Measurements from ENCODE around the gene TBX15.

Gene TBX15

DNA sequence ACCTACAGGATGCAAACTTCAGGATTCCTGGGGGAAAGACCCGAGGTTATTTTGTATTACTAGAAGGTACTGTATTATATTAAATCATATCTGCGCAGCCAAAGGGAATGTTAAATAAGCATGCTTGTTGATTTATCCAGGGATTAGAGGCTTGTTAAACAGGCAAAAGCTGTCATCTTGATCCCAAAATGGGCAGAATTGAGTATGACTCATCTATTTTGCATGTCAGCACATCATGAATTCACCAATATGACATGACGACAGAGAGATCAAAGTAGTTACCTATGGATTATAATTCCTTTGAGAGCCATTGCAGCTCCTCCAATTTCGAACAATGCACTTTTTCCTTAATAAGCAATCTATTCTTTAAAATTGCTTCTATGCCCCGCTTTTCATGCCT is 66.1 kb downstream of the TBX15 start:
- ATAC-seq: no peak
- no peak for TF ChIP-seq ZC3H10 (CRISPR knock-in tag; IDR thresholded peaks at IDR 0.05)
- no peak for TF ChIP-seq ESRRG (CRISPR knock-in tag; IDR thresholded peaks at IDR 0.05)
- no peak for TF ChIP-seq TOX (CRISPR knock-in tag; IDR thresholded peaks at IDR 0.05; ENCODE audit: borderline replicate concordance)
- no peak for TF ChIP-seq OSR1 (CRISPR knock-in tag; IDR thresholded peaks at IDR 0.05)
- TF ChIP-seq TCF4 (CRISPR knock-in tag; IDR thresholded peaks at IDR 0.05; ENCODE audit: borderline replicate concordance): no peak
- no peak for TF ChIP-seq ZNF565 (CRISPR knock-in tag; conservative IDR thresholded peaks at IDR 0.05; ENCODE audit: low read depth)
- TF ChIP-seq, protein P1, sequence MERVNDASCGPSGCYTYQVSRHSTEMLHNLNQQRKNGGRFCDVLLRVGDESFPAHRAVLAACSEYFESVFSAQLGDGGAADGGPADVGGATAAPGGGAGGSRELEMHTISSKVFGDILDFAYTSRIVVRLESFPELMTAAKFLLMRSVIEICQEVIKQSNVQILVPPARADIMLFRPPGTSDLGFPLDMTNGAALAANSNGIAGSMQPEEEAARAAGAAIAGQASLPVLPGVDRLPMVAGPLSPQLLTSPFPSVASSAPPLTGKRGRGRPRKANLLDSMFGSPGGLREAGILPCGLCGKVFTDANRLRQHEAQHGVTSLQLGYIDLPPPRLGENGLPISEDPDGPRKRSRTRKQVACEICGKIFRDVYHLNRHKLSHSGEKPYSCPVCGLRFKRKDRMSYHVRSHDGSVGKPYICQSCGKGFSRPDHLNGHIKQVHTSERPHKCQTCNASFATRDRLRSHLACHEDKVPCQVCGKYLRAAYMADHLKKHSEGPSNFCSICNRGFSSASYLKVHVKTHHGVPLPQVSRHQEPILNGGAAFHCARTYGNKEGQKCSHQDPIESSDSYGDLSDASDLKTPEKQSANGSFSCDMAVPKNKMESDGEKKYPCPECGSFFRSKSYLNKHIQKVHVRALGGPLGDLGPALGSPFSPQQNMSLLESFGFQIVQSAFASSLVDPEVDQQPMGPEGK (CRISPR knock-in tag; IDR thresholded peaks at IDR 0.05; ENCODE audit: borderline replicate concordance): no peak
- TF ChIP-seq ZNF8 (CRISPR knock-in tag; IDR thresholded peaks at IDR 0.05): no peak

DNA sequence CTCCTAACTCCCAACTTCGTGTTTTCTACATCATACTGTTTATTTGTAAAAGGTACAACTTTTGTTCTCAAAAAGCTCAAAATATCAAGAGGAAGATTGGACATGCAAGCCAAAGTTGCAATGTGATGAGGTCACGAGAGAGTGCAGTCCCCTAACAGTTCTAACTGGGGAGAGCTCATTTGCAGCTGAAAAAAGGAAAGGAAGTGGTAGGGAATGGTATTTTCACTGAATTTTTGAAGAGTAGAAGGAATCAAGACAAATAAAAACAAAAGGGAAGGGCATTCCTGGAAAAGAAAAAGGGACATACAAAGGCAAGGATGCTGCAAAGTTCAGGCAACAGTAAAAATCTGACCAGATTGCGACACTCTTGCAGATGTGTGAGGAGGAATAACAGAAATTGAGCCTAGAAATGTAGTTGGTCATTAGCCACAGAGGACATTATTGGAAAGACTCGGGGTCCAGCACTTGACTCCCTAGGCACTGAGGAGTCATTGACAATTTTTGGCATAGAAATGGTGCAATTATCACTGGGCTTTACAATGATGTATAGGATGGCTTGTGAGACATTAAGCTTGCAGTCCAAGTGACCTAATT is 67.9 kb downstream of the TBX15 start:
- ATAC-seq: no peak
- TF ChIP-seq PPARA (CRISPR knock-in tag; IDR thresholded peaks at IDR 0.05; ENCODE audit: borderline replicate concordance): no peak
- TF ChIP-seq ZC3H10 (CRISPR knock-in tag; IDR thresholded peaks at IDR 0.05): no peak
- TF ChIP-seq CSDC2 (CRISPR knock-in tag; IDR thresholded peaks at IDR 0.05): no peak
- TF ChIP-seq ARNTL (CRISPR knock-in tag; IDR thresholded peaks at IDR 0.05; ENCODE audit: borderline replicate concordance, low read depth): no peak
- no peak for TF ChIP-seq TCF4 (CRISPR knock-in tag; IDR thresholded peaks at IDR 0.05; ENCODE audit: borderline replicate concordance)
- TF ChIP-seq ESRRG (CRISPR knock-in tag; IDR thresholded peaks at IDR 0.05): no peak
- no peak for TF ChIP-seq RARB (CRISPR knock-in tag; IDR thresholded peaks at IDR 0.05)

DNA sequence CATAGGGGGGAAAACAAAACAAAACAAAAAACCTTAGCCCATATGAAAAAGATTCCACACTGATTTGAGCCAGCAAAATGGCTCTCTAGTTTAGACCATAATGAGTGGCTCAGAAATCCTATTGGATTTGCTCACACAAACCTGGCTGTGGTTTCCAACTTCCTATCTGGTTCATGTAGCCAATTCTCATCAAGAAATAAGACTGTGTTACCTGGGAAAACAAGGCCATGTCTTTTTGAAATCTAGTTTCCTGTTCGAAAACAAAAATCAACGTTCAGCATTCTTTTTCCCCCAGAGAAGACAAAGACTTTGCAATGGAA is 69.2 kb downstream of the TBX15 start:
- TF ChIP-seq TOX (CRISPR knock-in tag; IDR thresholded peaks at IDR 0.05; ENCODE audit: borderline replicate concordance) (no peak), OSR1 (CRISPR knock-in tag; IDR thresholded peaks at IDR 0.05) (no peak), ARNTL (CRISPR knock-in tag; IDR thresholded peaks at IDR 0.05; ENCODE audit: borderline replicate concordance, low read depth) (no peak), GLIS3 (CRISPR knock-in tag; IDR thresholded peaks at IDR 0.05) (no peak), ZFP30 (CRISPR knock-in tag; IDR thresholded peaks at IDR 0.05) (no peak), ZNF8 (CRISPR knock-in tag; IDR thresholded peaks at IDR 0.05) (no peak), ZNF565 (CRISPR knock-in tag; conservative IDR thresholded peaks at IDR 0.05; ENCODE audit: low read depth) (no peak), BACH2 (CRISPR knock-in tag; IDR thresholded peaks at IDR 0.05; ENCODE audit: borderline replicate concordance) (no peak), RARB (CRISPR knock-in tag; IDR thresholded peaks at IDR 0.05) (no peak), ISL1 (CRISPR knock-in tag; IDR thresholded peaks at IDR 0.05) (no peak), ZNF70 (CRISPR knock-in tag; IDR thresholded peaks at IDR 0.05) (no peak), ZC3H10 (CRISPR knock-in tag; IDR thresholded peaks at IDR 0.05) (no peak), ZFP3 (CRISPR knock-in tag; IDR thresholded peaks at IDR 0.05) (no peak), TCF4 (CRISPR knock-in tag; IDR thresholded peaks at IDR 0.05; ENCODE audit: borderline replicate concordance) (no peak), CSDC2 (CRISPR knock-in tag; IDR thresholded peaks at IDR 0.05) (no peak)
- TF ChIP-seq, protein P2, sequence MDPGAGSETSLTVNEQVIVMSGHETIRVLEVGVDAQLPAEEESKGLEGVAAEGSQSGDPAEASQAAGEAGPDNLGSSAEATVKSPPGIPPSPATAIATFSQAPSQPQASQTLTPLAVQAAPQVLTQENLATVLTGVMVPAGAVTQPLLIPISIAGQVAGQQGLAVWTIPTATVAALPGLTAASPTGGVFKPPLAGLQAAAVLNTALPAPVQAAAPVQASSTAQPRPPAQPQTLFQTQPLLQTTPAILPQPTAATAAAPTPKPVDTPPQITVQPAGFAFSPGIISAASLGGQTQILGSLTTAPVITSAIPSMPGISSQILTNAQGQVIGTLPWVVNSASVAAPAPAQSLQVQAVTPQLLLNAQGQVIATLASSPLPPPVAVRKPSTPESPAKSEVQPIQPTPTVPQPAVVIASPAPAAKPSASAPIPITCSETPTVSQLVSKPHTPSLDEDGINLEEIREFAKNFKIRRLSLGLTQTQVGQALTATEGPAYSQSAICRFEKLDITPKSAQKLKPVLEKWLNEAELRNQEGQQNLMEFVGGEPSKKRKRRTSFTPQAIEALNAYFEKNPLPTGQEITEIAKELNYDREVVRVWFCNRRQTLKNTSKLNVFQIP (CRISPR knock-in tag; IDR thresholded peaks at IDR 0.05; ENCODE audit: borderline replicate concordance, low read depth): no peak
- TF ChIP-seq, protein P3, sequence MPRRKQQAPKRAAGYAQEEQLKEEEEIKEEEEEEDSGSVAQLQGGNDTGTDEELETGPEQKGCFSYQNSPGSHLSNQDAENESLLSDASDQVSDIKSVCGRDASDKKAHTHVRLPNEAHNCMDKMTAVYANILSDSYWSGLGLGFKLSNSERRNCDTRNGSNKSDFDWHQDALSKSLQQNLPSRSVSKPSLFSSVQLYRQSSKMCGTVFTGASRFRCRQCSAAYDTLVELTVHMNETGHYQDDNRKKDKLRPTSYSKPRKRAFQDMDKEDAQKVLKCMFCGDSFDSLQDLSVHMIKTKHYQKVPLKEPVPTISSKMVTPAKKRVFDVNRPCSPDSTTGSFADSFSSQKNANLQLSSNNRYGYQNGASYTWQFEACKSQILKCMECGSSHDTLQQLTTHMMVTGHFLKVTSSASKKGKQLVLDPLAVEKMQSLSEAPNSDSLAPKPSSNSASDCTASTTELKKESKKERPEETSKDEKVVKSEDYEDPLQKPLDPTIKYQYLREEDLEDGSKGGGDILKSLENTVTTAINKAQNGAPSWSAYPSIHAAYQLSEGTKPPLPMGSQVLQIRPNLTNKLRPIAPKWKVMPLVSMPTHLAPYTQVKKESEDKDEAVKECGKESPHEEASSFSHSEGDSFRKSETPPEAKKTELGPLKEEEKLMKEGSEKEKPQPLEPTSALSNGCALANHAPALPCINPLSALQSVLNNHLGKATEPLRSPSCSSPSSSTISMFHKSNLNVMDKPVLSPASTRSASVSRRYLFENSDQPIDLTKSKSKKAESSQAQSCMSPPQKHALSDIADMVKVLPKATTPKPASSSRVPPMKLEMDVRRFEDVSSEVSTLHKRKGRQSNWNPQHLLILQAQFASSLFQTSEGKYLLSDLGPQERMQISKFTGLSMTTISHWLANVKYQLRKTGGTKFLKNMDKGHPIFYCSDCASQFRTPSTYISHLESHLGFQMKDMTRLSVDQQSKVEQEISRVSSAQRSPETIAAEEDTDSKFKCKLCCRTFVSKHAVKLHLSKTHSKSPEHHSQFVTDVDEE (CRISPR knock-in tag; IDR thresholded peaks at IDR 0.05): no peak
- TF ChIP-seq, protein P4, sequence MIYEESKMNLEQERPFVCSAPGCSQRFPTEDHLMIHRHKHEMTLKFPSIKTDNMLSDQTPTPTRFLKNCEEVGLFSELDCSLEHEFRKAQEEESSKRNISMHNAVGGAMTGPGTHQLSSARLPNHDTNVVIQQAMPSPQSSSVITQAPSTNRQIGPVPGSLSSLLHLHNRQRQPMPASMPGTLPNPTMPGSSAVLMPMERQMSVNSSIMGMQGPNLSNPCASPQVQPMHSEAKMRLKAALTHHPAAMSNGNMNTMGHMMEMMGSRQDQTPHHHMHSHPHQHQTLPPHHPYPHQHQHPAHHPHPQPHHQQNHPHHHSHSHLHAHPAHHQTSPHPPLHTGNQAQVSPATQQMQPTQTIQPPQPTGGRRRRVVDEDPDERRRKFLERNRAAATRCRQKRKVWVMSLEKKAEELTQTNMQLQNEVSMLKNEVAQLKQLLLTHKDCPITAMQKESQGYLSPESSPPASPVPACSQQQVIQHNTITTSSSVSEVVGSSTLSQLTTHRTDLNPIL (CRISPR knock-in tag; IDR thresholded peaks at IDR 0.05; ENCODE audit: low read depth): no peak
- TF ChIP-seq, protein P5, sequence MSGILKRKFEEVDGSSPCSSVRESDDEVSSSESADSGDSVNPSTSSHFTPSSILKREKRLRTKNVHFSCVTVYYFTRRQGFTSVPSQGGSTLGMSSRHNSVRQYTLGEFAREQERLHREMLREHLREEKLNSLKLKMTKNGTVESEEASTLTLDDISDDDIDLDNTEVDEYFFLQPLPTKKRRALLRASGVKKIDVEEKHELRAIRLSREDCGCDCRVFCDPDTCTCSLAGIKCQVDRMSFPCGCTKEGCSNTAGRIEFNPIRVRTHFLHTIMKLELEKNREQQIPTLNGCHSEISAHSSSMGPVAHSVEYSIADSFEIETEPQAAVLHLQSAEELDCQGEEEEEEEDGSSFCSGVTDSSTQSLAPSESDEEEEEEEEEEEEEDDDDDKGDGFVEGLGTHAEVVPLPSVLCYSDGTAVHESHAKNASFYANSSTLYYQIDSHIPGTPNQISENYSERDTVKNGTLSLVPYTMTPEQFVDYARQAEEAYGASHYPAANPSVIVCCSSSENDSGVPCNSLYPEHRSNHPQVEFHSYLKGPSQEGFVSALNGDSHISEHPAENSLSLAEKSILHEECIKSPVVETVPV (CRISPR knock-in tag; IDR thresholded peaks at IDR 0.05): no peak
- TF ChIP-seq, protein P1 (CRISPR knock-in tag; IDR thresholded peaks at IDR 0.05; ENCODE audit: borderline replicate concordance): no peak
- no peak for ATAC-seq
